Measurements from ENCODE around the gene ELOVL6.

DNA sequence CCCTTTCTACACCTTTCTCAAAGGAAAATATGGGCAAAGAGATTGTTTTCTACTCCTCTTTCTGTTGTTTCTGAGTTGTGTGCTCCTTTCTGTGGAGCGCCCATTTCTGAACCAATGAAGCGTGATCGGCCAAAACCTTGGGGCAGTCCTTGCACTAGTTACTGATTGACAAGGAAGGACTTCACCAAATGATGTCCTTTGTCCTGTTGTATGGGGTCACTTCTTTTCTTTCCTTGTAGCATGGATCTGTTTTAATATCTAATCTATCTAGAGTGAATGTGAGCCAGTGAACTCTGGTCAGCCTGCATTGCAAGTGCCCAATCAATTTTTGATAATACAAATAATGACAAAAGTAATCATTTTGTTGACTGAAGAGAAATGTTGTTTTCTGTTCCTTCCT lies 191.2 kb downstream of the ELOVL6 start:
- TF ChIP-seq, protein P1, sequence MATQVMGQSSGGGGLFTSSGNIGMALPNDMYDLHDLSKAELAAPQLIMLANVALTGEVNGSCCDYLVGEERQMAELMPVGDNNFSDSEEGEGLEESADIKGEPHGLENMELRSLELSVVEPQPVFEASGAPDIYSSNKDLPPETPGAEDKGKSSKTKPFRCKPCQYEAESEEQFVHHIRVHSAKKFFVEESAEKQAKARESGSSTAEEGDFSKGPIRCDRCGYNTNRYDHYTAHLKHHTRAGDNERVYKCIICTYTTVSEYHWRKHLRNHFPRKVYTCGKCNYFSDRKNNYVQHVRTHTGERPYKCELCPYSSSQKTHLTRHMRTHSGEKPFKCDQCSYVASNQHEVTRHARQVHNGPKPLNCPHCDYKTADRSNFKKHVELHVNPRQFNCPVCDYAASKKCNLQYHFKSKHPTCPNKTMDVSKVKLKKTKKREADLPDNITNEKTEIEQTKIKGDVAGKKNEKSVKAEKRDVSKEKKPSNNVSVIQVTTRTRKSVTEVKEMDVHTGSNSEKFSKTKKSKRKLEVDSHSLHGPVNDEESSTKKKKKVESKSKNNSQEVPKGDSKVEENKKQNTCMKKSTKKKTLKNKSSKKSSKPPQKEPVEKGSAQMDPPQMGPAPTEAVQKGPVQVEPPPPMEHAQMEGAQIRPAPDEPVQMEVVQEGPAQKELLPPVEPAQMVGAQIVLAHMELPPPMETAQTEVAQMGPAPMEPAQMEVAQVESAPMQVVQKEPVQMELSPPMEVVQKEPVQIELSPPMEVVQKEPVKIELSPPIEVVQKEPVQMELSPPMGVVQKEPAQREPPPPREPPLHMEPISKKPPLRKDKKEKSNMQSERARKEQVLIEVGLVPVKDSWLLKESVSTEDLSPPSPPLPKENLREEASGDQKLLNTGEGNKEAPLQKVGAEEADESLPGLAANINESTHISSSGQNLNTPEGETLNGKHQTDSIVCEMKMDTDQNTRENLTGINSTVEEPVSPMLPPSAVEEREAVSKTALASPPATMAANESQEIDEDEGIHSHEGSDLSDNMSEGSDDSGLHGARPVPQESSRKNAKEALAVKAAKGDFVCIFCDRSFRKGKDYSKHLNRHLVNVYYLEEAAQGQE (IDR thresholded peaks at IDR 0.05; ENCODE audit: borderline replicate concordance), result no peak
- TF ChIP-seq, protein P2, sequence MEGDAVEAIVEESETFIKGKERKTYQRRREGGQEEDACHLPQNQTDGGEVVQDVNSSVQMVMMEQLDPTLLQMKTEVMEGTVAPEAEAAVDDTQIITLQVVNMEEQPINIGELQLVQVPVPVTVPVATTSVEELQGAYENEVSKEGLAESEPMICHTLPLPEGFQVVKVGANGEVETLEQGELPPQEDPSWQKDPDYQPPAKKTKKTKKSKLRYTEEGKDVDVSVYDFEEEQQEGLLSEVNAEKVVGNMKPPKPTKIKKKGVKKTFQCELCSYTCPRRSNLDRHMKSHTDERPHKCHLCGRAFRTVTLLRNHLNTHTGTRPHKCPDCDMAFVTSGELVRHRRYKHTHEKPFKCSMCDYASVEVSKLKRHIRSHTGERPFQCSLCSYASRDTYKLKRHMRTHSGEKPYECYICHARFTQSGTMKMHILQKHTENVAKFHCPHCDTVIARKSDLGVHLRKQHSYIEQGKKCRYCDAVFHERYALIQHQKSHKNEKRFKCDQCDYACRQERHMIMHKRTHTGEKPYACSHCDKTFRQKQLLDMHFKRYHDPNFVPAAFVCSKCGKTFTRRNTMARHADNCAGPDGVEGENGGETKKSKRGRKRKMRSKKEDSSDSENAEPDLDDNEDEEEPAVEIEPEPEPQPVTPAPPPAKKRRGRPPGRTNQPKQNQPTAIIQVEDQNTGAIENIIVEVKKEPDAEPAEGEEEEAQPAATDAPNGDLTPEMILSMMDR (IDR thresholded peaks at IDR 0.05; ENCODE audit: poor library complexity, severe bottlenecking), result no peak
- no peak for TF ChIP-seq RAD21 (conservative IDR thresholded peaks at IDR 0.05)
